IPS DF 4.7 (cell line): Measurements from ENCODE around the gene WIPF3.

ENCODE experiments used
- DNase-seq: peaks from one replicate; pipeline ENCODE4 v3.0.0-alpha.2; 2013; ENCODE audit warnings: low spot score; ENCODE audit errors: extremely low read depth

Gene WIPF3, protein sequence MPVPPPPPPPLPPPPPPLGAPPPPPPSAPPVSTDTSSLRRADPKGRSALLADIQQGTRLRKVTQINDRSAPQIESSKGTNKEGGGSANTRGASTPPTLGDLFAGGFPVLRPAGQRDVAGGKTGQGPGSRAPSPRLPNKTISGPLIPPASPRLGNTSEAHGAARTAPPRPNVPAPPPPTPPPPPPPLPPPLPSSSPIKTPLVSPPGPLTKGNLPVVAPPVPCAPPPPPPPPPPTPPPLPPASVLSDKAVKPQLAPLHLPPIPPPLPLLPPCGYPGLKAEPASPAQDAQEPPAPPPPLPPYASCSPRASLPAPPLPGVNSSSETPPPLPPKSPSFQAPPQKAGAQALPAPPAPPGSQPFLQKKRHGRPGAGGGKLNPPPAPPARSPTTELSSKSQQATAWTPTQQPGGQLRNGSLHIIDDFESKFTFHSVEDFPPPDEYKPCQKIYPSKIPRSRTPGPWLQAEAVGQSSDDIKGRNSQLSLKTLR

DNA sequence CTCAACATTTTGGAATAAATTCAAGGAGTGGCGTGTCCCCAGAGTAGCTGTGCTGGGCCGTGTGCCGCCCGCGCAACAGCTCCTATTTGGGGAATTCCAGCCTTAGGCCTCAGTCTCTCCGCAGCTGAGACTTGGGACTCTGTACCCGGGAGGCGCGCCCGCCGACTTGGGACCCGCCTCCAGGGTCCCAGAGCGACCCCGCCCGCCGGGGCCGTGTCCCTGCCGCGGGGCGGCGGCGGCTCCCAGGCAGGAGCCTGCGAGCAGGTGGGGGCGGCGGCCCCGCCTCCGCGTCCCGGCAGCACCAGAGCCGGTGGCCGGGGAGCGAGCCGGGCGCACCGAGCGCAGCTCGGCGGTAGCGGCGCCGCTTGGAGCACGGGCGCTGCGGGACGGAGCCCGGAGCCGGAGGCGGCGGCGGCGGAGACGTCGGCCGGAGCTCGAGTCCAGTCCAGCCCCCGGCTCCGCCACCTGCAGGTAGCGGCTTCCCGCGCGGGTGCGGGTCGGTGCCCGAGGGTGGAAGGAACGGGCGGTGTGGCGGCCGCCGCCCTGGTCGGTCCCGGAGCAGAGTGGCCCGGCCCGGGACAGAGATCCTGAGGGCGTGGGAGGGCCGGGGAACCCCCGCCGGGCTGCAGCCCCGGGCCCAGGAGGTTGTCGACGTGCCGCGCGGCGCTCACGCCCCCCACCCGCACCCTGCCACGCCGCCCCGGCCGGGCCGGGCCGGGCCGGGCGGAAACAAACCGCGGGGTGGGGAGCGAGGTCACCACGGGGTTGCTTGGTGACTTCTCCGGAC, at the start of gene WIPF3:
Gene WIPF3, plus strand, starts transcription at position 301 of the 787 bp plus-strand sequence. CDS start 28,217 bp downstream, outside the sequence.
- DNase-seq = no peak

DNA sequence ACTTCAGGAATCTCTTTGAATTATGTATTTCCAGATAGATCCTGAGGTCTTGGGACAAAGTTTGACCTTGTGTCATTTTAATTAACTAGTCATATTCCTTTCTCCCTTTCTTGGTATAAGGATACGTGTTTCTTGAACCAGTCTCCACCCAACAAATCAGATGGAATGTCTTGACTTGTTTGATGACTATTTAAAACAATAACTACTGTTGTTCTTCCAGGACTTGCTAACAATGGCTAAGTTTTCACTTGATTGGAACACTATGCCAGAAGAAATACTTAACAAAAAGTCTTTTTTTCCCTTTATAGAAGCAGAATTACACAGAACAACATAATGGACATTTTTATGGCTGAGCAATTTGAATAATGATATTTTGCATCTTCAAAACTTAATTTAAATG, 43.0 kb upstream of the WIPF3 start:
- DNase-seq = no peak

DNA sequence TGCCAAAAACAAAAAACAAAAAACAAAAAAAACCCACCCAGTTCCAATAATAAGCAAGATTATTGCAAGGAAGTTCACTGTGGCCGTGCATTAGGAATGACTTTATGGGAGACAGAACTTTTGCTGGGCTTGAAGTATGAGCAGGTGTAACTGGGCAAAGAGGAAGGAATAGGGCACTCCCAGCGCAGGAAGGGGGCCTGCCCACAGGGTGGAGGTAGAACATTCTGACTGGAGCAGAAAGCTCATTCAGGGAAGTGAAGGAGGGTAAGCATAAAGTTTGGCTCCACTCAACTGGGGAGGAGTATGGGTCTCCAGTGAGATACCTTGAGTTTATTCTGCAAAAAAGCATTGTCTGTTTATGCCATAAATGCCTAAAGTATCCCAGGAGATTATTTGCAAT, 42.1 kb upstream of the WIPF3 start:
- DNase-seq = no peak

DNA sequence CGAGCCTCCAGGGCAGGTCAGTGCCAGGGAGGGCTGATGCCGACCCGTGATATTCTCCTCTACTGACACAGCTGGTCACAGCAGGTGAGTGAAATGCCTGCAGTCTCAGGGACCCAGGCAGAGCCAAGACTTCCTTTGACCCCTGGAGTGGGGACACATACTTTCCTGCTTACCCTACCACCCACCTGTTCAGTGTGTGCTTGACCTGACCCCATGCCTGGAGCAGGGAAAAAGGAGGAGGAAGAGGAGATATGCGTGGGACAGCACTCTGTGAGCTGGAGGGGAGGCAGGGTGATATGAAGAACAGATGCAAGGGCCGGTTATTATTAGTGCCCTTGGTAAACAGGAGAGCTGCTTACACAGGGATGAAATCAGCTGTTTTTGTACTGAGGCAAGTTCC, 40.8 kb upstream of the WIPF3 start:
- no peak for DNase-seq

DNA sequence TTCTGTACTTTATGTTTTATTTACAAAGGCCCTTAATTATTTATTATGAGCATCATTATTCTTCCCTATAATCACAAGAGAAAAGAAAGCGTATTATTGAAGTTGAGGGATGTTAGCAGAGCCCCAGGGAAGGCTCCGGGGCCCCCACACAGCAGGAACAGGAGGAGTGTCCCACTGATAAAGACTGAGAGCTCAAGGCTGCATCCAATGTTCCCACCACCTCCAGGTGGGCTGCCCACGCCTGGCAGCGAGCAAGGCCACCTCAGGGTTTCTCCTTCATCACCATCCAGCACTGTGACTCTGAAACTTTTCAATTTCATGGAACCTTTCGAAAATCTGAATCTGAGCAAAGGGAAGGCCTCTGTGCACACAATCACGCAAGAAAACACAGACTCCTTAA, 35.9 kb upstream of the WIPF3 start:
- DNase-seq = no peak

DNA sequence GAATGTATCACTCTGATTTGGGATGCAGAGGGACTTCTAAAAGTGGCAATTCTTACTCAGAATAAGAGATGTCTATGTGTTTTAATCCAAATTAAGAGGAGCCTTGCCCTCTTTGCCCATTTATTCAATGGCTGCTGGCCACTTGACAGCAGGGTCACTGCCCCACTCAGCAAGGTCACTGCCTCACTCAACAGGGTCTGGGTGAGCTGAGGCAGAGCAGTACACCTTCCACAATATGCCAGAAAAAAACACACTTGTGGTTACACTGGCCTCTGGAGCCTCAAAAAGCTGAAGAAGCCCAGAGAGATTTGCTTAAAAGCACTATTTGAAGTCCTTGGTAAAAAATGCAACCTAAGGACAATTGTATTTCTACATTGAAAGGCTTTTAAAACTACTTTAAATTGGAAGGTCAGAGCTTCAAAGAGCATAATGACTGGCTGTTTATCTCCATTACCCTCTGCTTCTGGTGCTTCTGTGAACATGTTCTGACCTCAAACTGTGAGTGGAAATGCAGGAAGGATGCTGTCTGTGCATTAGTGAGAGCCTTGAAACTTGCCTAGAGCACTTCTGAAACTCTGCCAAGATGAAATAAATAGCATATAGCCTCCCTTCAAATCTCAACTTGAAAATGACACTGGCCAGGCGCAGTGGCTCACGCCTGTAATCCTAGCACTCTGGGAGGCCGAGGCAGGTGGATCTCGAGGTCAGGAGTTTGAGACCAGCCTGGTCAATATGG, 35.1 kb upstream of the WIPF3 start:
- no peak for DNase-seq

DNA sequence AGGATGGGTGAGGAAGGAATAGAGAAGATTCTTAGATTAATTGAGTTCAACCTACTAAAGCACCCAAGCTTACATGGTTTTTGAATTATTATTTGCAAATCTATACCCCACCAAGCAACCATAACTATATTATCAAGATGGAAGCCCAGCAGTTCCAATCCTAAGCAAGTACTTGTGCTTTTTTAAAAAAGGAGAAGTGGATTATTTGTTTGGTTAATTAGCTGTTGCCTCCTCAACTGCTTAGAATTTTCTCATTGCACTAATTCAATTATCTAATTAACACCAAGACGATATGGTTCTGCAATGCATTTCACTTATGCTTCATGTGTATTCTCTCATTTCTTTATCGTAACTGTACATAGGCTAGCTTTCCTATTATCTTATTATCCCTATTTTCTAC, 27.3 kb upstream of the WIPF3 start:
- DNase-seq = no peak

DNA sequence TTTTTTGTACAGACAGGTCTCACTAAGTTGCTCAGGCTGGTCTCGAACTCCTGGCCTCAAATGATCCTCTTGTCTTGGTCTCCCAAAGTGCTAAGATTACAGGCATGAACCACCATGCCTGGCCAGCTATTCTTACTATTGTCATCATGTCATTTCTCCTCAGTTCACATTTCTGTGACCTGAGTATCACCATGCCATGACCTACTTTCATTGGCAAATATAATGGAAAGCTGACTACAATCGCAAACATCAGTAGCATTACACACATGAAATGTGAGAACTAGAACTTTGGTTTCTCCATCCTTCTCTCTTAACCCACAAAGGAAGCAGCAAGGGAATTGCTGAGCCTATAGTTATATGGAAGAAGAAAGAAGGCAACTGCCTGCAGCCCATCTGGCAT, 26.0 kb upstream of the WIPF3 start:
- DNase-seq = no peak

DNA sequence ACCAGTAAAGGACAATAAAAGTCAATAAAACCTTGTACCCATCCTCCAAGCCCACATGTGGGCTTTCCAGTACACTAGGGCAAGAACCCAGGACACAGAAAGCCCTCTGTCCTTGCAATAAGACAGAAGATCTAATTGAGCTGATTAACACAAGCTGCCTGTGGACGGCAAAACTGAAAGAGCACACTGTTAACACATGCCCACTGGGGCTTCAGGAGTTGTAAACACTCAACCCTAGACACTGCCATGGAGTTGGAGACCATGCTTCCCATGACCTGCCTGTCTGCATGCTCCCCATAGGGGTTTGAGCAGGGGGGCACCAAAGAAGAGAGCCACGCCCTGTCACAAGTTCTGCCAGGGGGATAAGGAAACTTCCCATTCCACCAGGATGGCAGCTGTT, 22.6 kb upstream of the WIPF3 start:
- no peak for DNase-seq

DNA sequence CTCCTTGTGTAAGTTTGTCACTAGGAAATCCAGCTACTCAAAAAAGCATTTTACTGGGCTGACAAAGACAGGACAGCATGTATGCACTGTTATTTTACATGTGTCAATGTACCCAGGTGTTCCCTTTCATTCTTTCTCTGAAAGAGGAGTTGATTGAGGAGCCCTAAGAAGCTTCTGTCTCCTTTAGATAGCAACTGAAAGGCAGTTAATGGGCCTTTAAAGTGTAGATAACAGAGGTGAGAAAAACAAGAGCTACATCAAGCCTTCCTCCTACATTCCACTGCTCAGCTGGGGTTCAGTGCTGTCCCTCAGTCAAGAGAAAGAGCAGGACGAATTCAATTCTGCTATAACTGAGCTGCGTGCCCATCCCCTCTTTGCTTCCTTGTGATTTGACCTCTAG, 12.8 kb upstream of the WIPF3 start:
- peak; percentile 68 for DNase-seq

DNA sequence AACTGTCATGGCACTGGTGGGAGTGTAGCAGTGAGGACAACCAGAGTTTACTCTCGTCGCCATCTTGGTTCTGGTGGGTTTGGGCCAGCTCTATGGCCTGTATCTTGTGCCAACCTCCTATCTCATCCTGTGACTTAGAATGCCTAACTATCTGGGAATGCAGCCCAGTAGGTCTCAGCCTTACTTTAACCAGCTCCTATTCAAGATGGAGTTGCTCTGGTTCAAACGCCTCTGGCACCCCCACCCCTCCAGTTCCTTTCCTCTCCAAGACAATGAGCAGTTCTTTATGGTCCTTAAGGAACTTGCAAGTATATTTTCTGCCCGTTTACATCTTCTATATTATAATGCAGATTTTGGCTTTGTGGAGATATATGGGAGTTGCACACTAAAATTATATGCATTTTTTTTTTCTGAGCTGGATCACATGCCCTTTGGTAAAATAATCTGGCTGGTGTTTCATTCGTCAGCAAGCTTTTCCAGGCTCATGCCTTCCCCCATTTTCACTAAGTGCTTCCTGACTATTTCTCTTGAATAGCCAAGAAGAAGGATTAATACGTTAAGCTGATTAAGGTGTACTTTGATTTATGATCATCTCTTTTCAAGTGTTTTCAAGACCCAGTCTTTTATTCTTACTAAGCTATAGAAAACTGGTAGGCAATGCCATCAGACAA, 11.2 kb upstream of the WIPF3 start:
- no peak for DNase-seq

DNA sequence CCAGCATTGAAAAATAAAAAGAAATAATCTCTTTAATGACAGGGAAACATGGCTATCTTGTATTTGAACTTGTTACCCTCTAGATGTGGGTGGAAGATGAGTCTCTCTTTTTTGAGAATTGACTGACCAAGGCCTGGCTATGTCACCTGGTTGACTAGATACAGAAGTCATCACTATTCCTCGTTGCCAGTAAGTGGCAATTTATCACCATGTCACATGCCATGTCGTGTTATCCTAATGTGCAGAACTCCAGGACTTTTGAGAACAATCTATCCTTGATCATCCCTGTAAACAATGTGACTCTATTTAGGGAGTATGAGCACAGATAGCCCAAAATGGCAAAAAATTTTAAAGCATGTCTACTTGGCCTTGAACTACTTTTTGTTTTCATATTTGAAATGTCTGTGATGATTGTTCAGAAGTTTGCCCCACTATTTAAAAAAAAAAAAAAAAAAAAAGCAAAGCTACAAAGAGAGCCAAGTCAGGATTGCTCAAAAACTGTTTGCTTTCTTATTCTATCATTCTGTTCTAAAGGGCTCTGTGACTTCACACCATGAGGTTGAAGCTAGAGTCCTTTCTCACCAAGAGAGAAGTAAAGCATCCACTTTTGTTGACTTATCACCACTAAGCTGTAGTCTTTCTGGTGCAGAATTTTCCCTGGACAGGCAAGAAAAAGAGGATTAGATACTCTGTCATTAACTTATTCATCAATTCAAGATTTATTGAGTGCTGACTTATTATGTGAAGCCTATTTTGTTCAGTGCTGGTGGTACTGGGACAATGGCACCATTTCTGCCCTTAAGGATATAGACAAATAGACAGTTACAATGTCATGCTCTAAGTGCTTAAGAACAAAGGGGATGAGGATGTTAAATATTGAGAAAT, 10.4 kb upstream of the WIPF3 start:
- DNase-seq = no peak

DNA sequence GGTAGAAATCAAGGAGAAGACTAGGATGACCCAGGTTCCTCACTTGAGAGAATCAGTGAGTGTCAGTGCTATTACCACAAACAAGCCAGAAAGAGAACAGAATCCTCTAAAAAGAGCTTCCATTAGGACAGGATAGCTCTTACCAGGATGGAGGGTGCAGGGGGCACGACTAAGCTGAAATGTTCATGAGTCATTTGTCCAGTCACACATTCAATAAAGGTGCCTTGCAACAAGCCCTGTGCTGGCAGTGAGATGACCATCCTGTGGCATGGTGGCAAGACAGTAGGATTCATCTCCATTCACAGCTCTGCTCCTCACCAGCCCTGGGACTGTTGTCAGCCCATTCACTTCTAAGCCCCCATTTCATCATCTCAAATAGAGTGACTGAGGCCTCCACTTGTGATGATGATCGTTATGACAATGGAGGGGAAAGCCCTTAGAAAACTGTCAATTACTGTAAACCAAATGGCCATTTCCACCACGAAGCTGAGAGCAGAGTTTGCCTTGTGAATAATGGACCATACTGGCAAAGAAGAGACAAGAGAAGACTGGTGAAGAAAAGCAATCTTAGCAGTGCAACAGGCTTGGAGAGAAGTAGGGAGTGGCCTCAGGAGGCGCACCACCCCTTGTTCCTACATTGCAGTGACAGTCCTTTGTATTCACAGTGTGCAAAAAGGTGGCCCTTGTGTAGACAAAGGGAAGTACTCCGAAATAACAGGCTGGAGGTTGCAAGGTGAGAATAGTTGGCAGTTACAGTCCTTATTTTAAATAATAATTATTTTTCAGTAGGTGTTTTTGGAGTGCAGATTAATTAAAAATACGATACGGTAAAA, 9.0 kb upstream of the WIPF3 start:
- no peak for DNase-seq

DNA sequence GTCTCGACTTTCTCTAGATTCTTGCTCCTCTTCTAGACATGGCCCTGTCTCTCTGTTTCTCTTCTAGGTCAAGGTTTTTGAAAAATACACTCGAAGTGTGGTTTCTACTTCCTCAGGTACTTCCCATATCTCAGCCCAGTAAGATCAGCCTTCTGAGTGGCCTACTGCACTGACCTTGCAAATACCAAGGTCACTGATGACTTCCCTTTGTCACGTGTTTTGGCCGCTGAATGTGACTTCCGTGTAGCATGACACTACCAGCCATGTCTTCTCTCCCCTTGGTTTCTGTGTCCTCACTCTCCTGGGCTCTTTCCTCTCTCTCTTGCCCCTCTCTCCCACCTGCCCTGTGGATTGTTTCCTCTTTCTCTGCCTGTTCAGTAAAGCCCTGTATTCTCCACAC, 7.9 kb upstream of the WIPF3 start:
- DNase-seq = no peak

DNA sequence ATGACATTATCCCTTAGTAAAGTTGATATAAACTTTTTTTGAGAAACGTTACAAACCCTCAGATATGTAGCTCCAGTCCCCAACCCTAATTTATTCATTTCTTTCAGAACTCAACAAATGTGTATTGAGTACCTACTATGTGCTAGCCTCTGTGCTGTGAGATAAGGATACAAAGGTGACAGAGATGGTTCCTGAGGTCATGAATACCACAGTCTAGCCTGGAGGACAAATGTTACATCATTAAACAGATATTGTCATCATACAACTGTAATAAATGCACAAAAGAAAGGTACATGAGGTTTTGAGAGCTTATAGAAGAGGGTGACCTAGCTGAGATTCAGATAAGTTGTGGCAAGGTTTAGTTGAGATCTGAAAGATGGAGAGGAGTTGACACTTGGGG, 4.4 kb upstream of the WIPF3 start:
- DNase-seq = no peak

DNA sequence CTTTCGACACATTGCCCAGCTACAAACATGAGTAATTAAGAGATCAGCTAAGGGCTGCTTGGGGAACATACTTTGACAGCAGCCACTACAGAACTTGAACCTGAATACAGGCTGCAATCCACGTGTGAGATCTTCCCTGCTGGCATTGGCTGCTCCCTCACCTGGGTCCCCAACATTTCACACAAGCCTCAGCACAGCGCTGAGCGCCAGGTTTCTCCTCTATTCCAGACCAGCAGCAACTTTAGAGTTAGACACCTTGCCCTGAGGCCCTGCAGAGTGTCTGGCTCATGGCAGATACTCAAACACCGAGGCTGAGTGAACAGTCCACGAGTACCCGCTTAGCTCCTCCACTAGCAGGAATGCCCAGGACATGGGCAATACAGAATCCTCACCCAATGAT, 1.3 kb upstream of the WIPF3 start:
- no peak for DNase-seq

DNA sequence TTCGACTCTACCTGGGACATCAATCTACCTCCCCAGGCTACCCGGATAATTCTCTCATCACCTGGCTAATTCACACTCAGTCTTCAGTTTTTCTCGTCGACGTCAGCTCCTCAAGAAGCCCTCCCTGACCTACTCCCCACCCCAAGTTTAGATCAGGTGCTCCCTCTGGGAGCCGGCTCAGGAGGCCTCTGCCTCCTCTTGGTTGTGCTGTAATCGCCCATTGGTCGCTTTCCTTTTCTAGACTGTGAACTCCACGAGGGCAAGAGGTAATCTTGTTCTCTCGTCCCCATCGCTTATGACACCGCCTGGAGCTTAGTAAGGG, 461 bp upstream of the WIPF3 start:
- DNase-seq = no peak

DNA sequence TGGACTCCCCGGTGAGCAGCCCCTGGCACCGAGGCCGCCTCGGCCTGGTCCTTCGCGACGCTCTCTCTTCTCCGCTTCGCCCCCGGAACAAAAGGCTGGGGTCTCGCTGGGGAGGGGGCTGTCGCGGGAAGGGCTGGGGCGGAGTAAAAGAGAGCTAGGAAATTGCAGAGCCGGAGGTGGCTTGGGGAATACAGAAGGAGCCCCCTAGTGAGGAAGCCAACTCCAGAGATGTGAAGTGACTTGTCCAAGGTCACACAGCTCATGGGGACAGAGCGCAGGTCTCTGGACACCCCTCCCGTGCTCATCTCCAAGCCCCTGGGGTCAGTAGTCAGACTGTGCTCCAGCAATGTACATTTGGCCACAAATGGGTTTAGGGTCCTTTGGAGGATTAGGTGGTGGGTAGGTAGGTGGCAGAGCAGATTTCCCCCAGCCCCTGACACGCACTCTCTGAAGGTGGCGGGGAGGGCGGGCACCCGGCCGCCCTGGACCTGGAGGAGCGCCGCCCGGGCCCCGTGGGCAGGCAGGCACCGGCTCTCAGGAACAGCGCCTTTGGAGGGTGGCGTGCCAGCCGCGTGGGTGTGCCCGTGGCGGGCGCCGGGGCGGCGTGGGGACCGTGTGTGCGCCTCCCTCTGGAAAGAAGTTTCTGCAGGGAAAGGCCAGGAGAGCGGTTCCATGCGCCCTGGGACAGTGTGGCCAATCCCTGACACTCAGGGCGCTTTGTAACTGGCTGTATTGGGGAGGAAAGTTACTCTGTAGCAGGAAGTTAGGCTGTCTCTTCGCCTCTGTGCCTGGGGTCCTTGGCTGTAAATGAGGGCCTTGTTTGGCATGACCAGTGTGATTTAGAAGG, 910 bp downstream of the WIPF3 start:
- no peak for DNase-seq
